ENCODE data around the gene FUZ.

FUZ gene

DNA sequence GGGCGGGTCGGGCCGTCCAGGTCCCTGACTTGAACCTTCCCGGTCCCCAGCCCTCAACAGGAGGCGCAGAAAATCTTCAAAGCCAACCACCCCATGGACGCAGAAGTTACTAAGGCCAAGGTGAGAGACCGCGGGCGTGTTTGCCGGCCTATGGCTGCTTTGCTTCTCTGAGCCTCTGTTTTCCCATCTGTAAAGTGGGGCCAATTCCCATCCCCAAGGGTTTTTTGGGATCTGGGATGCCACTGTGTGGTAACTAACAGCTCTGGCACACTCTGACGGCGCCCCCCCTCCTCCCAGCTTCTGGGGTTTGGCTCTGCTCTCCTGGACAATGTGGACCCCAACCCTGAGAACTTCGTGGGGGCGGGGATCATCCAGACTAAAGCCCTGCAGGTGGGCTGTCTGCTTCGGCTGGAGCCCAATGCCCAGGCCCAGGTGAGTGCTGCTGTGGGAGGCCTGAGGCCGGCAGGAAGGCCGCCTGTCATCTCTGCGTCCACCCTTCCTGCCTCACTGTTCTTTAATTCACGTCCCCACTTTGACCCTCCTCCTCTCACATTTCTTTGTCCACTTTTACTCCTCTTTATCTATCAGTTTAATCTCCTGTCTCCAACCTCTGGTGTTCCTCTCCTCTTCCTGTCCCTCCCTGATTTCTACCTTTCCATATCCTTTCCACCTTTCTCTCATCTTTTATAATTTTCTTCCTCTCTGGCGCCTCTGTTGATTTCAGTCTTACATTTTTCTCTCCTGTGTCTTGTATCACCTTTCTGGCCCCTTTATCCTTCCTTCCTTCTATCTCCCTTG, 7.1 kb downstream of the FUZ start:
- no peak for DNase-seq

DNA sequence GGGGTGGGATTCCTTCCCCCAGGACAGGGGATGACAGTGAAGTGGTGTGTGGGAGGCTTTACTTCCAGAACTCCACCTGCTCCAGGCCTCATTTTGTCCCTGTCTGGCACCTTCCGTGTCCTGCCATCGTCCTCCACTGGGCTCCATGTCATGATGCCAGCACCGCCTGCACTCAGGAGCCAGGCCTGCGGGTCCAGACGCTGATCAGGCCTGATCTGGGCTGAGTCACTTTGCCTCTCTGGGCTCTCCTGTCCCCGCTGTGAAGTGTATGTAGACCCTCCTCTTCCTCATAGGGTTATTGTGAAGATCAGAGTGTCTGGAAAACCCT, 9.6 kb downstream of the FUZ start:
- DNase-seq = no peak

DNA sequence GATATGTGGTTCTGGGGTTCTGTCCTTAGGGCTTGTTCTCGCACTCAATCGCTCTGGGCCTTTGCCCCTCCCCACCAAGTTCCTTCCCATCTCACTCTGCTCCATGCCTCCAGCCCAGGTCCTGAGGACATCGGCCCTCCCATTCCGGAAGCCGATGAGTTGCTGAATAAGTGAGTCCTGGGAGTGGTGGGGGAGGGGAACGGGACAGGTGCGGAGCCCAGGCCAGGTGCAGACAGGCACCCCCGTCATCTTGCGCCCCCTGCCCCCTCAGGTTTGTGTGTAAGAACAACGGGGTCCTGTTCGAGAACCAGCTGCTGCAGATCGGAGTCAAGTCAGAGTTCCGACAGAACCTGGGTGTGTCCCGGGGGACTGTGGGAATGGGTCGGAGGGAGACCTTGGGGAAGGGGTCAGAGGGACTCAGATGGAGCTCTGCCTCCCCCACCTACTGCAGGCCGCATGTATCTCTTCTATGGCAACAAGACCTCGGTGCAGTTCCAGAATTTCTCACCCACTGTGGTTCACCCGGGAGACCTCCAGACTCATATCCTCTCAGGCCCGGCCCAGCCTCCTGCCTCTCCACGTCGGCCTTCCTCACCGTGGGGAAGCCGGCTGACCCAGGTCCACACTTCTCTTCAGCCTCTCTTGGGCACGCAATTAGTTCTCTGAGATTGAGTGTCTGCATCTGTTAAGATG, 10.1 kb downstream of the FUZ start:
- DNase-seq = no peak

DNA sequence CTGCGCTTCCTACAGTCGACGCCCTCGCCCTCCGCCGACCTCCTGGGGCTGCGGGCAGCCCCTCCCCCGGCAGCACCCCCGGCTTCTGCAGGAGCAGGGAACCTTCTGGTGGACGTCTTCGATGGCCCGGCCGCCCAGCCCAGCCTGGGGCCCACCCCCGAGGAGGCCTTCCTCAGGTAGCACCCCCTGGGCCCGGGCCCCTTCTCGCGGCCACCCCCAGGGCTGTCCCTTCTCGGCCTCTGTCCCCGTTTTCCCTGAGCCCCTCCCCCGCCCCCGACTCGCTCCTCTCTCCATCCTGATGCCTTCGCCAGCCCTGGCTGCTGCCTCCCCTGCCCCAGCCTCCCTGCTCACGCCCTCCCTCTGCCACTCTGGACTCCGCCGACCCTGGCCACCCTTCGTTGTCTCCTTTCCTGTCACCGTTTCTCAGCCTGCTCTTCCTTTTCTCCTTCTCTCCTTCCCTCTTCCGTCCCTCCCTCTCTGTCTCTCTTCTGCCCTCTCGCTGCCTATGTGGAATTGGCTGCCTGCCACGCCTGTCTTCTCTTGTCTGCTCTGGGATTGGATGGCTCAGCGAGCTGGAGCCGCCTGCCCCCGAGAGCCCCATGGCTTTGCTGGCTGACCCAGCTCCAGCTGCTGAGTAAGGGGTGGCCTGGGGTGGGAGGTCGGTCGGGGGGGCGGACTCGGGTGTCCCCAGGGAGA, 11.0 kb downstream of the FUZ start:
- no peak for DNase-seq

DNA sequence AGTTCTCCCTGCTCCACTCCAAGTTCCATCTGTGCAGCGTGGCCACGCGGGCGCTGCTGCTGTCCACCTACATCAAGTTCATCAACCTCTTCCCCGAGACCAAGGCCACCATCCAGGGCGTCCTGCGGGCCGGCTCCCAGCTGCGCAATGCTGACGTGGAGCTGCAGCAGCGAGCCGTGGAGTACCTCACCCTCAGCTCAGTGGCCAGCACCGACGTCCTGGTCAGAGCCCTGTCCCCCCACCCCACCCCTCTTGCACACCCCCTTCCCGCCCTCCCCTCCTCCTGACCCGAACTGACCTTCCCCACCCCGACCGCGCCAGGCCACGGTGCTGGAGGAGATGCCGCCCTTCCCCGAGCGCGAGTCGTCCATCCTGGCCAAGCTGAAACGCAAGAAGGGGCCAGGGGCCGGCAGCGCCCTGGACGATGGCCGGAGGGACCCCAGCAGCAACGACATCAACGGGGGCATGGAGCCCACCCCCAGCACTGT, 11.6 kb downstream of the FUZ start:
- DNase-seq = no peak

DNA sequence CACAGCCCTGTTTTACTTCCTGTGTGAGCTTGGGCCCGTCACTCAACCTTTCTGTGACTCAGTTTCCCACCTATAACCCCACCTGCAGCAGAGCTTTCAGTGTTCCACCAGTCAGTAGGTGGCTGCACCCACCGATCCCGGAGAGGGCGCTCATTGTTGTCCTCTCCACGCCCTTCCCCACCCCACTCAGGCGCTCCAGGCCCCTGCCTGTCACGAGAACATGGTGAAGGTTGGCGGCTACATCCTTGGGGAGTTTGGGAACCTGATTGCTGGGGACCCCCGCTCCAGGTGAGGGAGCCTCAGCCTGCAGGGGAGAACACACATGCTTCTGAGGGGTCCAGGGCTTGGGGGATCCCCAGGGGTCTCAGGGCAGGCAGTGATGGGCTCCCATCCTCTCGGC, 12.3 kb downstream of the FUZ start:
- no peak for DNase-seq

DNA sequence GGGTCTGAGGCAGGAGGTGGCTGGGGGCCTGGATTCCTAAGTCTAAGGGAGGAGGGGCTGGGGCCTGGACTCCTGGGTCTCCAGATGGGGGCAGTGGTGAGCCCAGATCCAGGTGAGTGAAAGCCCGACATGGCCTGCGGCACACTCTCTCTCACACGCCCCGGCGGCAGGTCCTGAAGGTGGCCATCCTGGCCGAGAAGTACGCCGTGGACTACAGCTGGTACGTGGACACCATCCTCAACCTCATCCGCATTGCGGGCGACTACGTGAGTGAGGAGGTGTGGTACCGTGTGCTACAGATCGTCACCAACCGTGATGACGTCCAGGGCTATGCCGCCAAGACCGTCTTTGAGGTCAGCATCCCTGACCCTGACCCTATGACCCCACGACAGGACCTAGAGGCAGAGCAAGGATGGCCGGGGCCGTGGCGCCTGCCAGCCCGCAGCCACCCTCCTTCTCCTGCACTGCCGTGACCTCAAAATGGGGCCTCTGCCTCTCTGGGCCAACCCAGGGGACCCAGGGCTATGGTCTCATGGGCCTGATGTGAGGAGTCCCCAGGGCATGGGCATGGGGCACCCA, 13.2 kb downstream of the FUZ start:
- DNase-seq = no peak

DNA sequence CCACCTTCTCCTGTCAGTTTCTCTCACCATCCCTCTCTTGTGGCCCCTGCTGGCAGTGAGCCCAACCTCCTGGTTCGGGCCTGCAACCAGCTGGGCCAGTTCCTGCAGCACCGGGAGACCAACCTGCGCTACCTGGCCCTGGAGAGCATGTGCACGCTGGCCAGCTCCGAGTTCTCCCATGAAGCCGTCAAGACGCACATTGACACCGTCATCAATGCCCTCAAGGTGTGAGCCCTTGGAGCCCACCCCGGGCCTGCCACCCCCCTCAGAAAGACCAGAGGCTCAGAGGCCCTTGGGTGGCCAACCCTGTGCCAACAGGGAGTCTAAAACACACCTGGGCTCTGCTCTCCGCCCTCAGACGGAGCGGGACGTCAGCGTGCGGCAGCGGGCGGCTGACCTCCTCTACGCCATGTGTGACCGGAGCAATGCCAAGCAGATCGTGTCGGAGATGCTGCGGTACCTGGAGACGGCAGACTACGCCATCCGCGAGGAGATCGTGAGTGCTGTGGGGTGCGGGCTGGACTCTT, 13.8 kb downstream of the FUZ start:
- DNase-seq = no peak

DNA sequence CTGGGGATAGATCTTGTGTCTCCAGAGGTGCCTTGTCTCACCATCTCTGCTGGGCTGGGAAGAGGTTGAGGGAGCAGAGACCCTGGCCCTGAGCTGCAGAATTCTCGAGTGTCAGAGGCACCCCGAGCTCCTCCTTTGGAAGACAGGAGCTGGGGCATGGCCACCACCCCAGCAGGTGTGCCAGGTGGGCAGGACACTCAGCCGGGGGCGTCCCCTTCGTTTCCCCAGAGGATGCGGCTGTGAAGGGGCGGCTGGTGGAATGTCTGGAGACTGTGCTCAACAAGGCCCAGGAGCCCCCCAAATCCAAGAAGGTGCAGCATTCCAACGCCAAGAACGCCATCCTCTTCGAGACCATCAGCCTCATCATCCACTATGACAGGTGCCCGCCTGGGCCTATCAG, 14.5 kb downstream of the FUZ start:
- DNase-seq = no peak

DNA sequence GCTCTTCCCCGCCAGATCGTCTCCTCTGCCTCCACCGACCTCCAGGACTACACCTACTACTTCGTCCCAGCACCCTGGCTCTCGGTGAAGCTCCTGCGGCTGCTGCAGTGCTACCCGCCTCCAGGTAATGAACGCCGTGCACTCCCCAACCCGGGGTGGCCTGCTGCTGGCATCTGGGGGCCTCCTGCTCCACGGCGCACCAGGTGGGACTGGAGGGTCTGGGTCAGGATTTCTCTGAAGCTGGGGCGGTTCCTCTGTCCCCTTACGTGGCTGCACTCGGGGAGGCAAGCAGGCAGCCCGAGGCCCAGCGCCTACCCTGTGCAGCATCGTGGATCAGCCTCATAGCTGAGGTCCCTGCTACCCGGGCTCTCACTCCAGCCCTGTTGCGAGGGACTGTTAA, 17.5 kb downstream of the FUZ start:
- DNase-seq = no peak

DNA sequence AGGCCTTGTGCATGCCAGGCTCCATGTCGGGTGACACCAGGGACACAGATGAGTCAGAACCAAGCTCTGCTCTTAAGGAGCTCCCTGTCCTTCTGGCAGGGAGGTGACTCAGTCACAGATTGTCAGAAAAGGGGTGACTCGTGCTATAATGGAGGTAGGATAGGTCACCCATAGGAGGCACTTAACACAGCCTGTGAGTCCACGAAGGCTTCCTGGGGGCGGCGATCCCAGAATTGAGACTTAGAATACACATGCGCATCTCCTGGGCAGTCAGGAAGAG, 19.6 kb downstream of the FUZ start:
- no peak for DNase-seq

DNA sequence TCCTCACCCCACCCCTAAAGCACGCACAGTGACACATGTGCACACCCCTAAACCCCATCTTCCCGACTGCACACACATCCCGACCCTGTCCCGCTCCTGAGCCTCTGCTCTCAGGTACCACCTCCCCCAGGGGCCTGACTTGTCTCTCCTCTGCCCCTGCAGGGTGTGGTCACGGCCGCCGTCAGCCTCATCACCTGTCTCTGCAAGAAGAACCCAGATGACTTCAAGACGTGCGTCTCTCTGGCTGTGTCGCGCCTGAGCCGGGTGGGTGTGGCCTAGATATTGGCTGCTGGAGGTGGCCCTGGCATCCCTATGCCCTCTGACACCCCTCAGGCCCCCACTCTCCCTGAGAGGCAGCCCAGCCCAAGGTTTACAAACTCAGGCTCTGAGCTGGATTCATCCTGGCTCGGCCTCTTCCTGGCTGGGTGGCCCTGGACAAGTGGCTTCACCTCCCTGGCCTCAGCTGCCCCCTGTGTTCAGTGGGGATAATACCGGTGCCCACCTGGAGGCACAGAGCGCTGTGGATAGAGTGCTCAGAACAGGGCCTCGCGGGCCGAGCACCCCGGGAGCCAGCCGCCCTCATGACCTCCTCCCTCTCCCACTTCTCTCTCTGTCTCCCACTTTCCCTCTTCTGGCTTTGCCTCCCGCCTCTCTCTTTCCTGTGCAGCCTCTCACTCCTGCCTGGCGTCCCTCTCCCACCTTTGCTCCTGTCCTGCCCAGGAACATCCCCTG, 20.1 kb downstream of the FUZ start:
- DNase-seq = no peak

DNA sequence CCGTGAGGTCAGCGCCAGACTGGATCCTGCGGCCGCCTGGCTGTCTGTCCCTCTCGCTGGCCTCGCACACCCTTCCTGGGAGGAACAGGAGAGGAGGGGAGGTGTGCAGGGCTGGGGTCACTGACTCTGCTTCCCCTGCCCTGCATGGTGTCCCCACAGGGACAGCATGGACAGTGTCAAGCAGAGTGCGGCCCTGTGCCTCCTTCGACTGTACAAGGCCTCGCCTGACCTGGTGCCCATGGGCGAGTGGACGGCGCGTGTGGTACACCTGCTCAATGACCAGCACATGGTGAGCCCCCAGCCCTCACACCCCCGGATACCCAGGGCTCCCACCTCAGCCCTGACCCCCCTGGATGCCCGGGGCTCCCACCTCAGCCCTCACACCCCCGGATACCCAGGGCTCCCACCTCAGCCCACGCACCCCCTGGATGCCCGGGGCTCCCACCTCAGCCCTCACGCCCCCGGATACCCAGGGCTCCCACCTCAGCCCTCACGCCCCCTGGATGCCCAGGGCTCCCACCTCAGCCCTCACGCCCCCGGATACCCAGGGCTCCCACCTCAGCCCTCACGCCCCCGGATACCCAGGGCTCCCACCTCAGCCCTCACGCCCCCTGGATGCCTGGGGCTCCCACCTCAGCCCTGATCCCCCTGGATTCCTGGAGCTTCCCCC, 21.2 kb downstream of the FUZ start:
- no peak for DNase-seq

DNA sequence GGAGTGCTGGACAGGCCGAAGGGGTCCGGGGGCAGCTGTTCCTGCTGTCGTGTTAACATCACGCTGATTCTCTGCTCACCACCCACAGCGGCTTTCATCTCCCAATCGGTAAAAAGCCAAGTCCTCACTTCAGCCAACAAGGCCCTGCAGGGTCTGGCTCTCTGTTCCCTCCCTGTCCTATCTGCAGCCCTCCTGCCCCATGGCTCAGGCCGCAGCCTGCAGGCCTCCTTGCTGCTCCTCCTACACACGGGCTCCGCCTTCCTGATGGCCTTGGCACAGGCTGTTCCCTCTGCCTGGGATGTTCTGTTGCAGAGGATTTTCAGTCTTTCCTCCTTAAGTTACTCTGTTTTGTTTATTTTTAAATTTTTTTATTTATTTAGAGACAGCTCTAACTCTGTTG, 22.2 kb downstream of the FUZ start:
- no peak for DNase-seq

DNA sequence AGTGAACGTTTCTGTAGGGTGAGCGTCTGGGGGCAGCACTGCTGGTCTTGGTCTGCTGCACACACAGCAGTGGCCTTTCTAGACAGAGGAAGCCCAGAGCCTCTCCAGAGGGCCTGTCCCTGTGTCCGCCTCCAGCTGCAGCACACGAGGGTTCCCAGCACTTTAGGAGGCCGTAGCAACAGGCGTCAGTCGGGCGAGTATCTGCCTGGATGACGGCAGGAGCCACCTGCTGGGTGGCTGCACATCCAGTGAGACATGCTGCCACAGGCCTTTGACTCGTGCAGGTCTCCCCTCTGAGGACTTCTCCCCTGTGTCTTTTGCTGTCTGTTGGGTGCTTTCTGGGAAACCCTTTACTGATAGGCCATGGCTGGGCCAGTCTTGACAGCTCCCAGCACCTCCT, 24.2 kb downstream of the FUZ start:
- DNase-seq = no peak

DNA sequence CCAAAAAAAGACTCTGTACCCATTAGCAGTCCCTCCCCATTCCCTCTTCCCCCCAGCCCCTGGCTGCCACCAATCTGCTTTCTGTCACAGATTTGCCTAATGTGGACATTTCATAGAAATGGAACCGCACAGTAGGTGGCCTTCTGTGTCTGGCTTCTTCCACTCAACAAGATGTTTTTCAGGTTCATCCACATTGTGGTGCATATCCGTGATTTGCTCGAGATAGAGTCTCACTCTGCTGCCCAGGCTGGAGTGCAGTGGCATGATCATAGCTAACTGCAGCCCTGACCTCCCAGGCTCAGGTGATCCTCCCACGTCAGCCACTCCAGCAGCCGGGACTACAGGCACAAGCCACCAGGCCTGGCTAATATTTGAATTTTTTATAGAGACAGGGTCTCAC, 25.3 kb downstream of the FUZ start:
- DNase-seq = no peak

DNA sequence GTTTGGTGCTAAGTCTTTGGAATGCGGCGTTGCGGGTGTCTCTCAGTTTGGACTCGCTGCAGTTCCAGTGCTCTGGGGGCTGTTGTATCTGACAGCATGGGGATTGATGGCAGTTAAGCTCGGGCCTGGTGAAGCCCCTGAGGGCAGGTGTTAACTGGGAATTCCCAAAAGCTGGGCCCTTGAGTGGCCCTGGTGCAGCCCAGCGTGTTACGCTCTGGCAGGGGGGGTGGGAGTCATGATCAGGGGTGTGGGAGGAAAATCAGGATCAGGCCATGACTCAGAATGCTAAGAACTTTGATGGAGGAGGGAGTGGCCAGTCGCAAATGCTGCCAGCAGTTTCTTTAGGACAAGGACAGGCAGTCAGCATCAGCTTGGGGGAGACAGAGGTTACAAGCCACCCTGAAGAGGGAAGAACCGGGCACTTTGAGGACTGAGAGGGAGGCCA, 26.7 kb downstream of the FUZ start:
- no peak for DNase-seq

DNA sequence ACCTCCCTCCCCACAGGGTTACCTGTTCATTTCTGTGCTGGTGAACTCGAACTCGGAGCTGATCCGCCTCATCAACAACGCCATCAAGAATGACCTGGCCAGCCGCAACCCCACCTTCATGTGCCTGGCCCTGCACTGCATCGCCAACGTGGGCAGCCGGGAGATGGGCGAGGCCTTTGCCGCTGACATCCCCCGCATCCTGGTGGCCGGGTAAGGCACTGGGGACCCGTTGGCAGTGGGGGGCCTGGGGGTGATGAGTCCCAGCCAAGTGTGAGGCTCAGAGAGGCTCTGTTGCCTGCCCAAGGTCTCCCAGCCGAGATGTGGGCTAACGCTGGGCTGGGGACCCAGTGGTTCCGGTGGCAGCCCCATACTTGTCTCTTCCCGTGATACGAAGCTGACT, 30.6 kb downstream of the FUZ start:
- DNase-seq = no peak

DNA sequence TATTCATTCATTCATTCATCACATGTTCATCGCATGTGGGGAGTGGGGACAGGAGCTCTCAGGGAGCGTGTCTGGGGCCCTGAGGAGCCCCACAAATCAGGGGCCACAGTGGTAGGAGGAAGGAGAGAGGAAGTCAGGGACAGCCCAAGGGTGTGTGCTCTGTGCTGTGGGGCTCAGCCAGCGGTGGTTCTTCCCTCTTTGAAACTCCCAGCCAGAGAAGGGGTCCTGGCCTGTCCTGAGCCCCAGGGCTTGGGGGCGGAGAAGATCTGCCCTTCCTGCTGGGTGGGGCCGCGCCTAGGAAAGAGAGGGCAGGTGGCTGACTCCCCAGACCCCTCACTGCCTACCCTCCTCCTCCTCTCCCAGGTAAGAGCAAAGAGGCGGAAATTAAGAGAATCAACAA, 31.7 kb downstream of the FUZ start:
- no peak for DNase-seq

DNA sequence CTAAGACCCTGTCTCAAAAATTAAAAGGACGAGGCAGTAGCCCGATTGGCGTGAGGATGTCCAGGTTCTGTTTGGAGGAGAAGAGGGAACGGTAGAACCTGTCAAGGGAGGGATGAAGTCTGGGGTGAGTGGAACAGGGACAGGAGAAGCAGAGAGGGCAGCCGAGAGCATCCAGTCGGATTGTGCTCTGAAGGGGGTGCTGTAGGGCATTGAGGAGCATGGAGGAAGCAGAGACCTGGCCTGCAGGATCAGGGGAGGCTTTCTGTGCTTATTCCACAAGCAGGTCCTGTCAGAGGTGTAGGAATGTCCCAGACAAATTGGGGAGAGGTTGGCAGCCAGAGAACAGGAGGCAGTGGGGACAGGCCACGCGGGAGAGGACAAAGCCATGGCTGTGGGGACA, 32.2 kb downstream of the FUZ start:
- DNase-seq = no peak

DNA sequence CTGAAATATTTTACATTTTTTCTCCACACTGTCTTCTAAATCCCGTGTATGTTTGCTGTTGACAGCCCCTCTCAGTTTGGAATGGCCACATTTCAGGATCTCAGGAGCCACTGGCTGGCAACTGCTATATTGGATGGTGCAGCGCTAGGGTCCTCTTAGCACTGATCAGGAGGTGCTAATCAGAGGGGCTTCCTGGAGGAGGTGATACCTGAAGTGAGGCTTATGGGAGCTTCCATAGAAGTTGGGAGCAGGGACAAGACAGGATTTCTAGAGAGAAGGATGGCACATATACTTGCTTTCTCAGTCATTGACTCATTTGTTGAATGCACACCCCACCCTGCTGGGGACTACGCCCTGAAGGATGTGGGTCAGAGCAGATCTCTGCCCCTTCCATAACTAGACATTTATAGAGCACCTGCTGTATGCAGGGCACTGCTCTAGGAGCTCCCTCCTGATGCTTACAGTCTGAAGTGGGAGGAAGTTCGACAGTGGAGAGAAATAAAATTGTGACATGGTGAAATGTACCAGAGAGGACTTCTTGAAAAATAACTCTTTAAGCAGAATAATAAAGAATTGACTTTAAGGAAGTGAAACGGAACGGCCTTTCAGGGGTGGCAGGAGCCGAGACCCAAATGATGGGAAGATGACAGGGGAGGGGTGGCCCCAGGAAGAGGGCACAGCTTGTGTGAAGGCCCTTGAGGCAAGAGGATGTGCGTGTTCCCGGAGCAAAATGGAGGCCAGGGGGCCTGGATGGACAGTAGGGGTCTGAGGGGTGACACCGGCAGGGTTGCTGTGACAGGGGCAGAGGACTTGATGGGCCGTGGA, 33.1 kb downstream of the FUZ start:
- no peak for DNase-seq

DNA sequence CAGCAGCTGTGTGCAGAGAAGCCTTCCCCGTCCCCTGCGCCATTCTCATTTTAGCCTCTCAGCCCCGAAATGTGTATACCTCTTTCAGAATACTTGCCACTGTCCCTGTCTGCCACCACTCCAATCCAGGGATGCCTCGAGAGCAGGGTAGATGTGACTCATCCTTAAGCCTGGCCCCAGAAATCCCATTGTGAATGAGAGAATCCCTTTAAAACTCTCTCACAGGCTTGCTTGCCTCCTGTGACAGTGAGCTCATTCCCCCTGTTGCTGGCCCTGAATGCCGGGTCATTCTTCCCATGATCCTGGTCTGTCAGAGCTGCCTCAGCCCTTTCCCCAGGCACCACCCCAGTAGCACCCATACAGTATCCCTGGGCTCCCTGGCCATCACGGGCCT, 36.7 kb downstream of the FUZ start:
- DNase-seq = no peak
